ENCODE data around the gene CFLAR. TPM values are rescaled to one million over a fixed set of nuclear protein-coding genes. Genes with fewer than 3 reads are reported as not detected.
"Not testable (repeated sequence)": the region's sequence is repeated elsewhere in the genome, so short reads cannot be mapped to it uniquely, and the experiment has no call there.

Gene CFLAR
- total RNA-seq, 3 donors from 2014 or later (not counting 1 experiment from before 2014, with no cell fraction given) = 415 to 542 (median 445) TPM

GRCh38 chr2:201180010-201180409 lies 64.0 kb downstream of the CFLAR start:
- Histone ChIP-seq H3K9me3 (ENCODE audit: control insufficient read depth, insufficient read depth, low read length) (no peaks in the 10 kb centered on the region), H3K4me1 (ENCODE audit: control insufficient read depth, insufficient read depth, low read length) (peaks cover 29% of the 10 kb centered on the region), H3K36me3 (ENCODE audit: control insufficient read depth, insufficient read depth, low read length) (no peaks in the 10 kb centered on the region), H3K27me3 (ENCODE audit: control insufficient read depth, insufficient read depth, low read length) (no peaks in the 10 kb centered on the region), H3K4me3 (ENCODE audit: low read length) (no peak overlapping the region), H3K27ac (ENCODE audit: low read length) (no peak overlapping the region)
- TF ChIP-seq CTCF (IDR thresholded peaks at IDR 0.05) = no peak
- WGBS (ENCODE audit: insufficient coverage) = 63% methylated on average over 2 of the region's 3 CpGs
- DNase-seq (no peak), ATAC-seq (no peak)
- Mint-ChIP-seq H3K27ac (peak overlapping the region in 1 of 2 donors; percentile 66), H3K27me3 (ENCODE audit: low read depth in 2 of 2) (no peaks in the 10 kb centered on the region), H3K9me3 (no peaks in the 10 kb centered on the region), H3K4me1 (peaks cover 38 to 50% of the 10 kb centered on the region in 2 donors), H3K4me3 (no peak overlapping the region), H3K36me3 (no peaks in the 10 kb centered on the region)
- intact Hi-C loops (cut with micrococcal nuclease) = loop anchor here (5.0 kb wide), 3 partner anchors 108 to 368 kb away; partner anchors contain the start of genes BZW1, HYCC2, NDUFB3 and NIF3L1

- Histone ChIP-seq H3K4me3 (ENCODE audit: low read length) (peak within 1 kb of the TSS; percentile 59), H3K27me3 (ENCODE audit: control insufficient read depth, insufficient read depth, low read length) (no peaks in the 10 kb centered on the region), H3K36me3 (ENCODE audit: control insufficient read depth, insufficient read depth, low read length) (peaks cover 15% of the 10 kb centered on the region), H3K4me1 (ENCODE audit: control insufficient read depth, insufficient read depth, low read length) (peaks cover 28% of the 10 kb centered on the region), H3K27ac (ENCODE audit: low read length) (peak within 1 kb of the TSS; percentile 72), H3K9me3 (ENCODE audit: control insufficient read depth, insufficient read depth, low read length) (no peaks in the 10 kb centered on the region)
- peak in 1 of 2 donors; percentile 87 for DNase-seq
- intact Hi-C loops (cut with micrococcal nuclease) = loop anchor here (1.0 to 5.0 kb wide), 5 partner anchors 29 to 371 kb away; partner anchors contain the start of genes BZW1, HYCC2, NDUFB3 and NIF3L1
- ATAC-seq = peak; percentile 75 to 83 (median 79)
- no peaks in the 10 kb centered on the region for H3K36me3 Mint-ChIP-seq
- 17% methylated on average over 11 of the region's 11 CpGs for WGBS (ENCODE audit: insufficient coverage)
- peak within 1 kb of the TSS; percentile 97 for H3K4me3 Mint-ChIP-seq
- no peaks in the 10 kb centered on the region for H3K9me3 Mint-ChIP-seq
- peak; percentile 57 for TF ChIP-seq CTCF (IDR thresholded peaks at IDR 0.05)
- H3K4me1 Mint-ChIP-seq = peaks cover 51 to 52% of the 10 kb centered on the region in 2 donors
- H3K27ac Mint-ChIP-seq = peak within 1 kb of the TSS; percentile 97 to 98
- no peaks in the 10 kb centered on the region for H3K27me3 Mint-ChIP-seq (ENCODE audit: low read depth in 2 of 2)
Observed at GRCh38 chr2:201182650-201183364, 66.8 kb downstream of the CFLAR start, which contains the start of gene CASP10. Gene CASP10 (plus strand): TSS chr2:201183141. CDS start chr2:201185778, 2,637 bp downstream.

DNA sequence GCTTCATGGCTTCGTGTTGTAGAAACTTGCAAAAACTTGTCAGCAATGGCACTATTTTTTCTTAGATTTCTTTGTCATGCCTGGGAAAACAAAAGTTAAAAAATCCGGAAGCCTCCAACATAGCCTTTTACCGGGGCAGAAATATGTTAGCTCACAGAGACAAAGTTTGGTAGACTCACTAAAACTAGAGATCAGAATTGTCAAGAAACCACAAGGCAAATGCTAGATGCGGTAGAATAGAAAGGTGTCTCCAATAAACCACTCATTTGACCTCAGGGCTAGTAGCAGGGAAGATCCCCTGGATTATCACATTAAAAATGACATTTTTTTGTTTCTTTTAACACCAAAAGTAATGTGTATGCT lies 67.4 kb downstream of the CFLAR start:
- H3K9me3 Mint-ChIP-seq = no peaks in the 10 kb centered on the region
- no peaks in the 10 kb centered on the region for H3K36me3 Mint-ChIP-seq
- no peaks in the 10 kb centered on the region for H3K27me3 Mint-ChIP-seq (ENCODE audit: low read depth in 2 of 2)
- TF ChIP-seq CTCF (IDR thresholded peaks at IDR 0.05) = no peak
- peak overlapping the region; percentile 97 for H3K4me3 Mint-ChIP-seq
- intact Hi-C loops (cut with micrococcal nuclease) = loop anchor here (1.0 to 5.0 kb wide), 5 partner anchors 29 to 371 kb away; partner anchors contain the start of genes BZW1, HYCC2, NDUFB3 and NIF3L1
- H3K27me3 ChIP-seq (ENCODE audit: control insufficient read depth, insufficient read depth, low read length) = no peaks in the 10 kb centered on the region
- DNase-seq (peak in 1 of 2 donors; percentile 43), ATAC-seq (peak; percentile 32 to 46 (median 38))
- peak overlapping the region; percentile 97 to 98 for H3K27ac Mint-ChIP-seq
- H3K4me3 ChIP-seq (ENCODE audit: low read length) = peak overlapping the region; percentile 59
- H3K9me3 ChIP-seq (ENCODE audit: control insufficient read depth, insufficient read depth, low read length) = no peaks in the 10 kb centered on the region
- peak overlapping the region; percentile 72 for H3K27ac ChIP-seq (ENCODE audit: low read length)
- H3K4me1 ChIP-seq (ENCODE audit: control insufficient read depth, insufficient read depth, low read length) = peaks cover 31% of the 10 kb centered on the region
- WGBS (ENCODE audit: insufficient coverage) = 1% methylated on average over 3 of the region's 4 CpGs
- peaks cover 56 to 58% of the 10 kb centered on the region in 2 donors for H3K4me1 Mint-ChIP-seq
- peaks cover 17% of the 10 kb centered on the region for H3K36me3 ChIP-seq (ENCODE audit: control insufficient read depth, insufficient read depth, low read length)

DNA sequence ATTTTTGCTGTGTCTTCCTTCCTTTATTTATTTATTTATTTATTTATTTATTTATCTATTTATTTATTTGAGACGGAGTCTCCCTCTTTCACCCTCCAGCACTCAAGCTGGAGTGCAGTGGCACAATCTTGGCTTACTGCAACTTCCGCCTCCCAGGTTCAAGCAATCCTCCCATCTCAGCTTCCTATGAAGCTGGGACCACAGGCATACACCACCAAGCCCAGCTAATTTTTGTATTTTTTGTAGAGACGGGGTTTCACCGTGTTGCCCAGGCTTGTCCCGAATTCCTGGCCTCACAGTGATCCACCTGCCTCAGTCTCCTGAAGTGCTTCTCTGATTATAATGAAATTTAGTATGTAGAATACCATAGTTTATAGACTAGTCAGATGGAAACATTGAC lies 67.9 kb downstream of the CFLAR start:
- peaks cover 21% of the 10 kb centered on the region for H3K36me3 ChIP-seq (ENCODE audit: control insufficient read depth, insufficient read depth, low read length)
- not testable (repeated sequence) for H3K27me3 ChIP-seq (ENCODE audit: control insufficient read depth, insufficient read depth, low read length); H3K9me3 ChIP-seq (ENCODE audit: control insufficient read depth, insufficient read depth, low read length); H3K9me3 Mint-ChIP-seq; H3K27me3 Mint-ChIP-seq (ENCODE audit: low read depth in 2 of 2); H3K36me3 Mint-ChIP-seq
- Mint-ChIP-seq H3K4me1 (peaks cover 60 to 61% of the 10 kb centered on the region in 2 donors), H3K4me3 (peak overlapping the region; percentile 97), H3K27ac (peak overlapping the region; percentile 97 to 98)
- 10% methylated on average over 5 of the region's 5 CpGs for WGBS (ENCODE audit: insufficient coverage)
- peak in 1 of 2 donors; percentile 36 for DNase-seq
- H3K27ac ChIP-seq (ENCODE audit: low read length) = peak overlapping the region; percentile 72
- peak overlapping the region; percentile 59 for H3K4me3 ChIP-seq (ENCODE audit: low read length)
- peaks cover 34% of the 10 kb centered on the region for H3K4me1 ChIP-seq (ENCODE audit: control insufficient read depth, insufficient read depth, low read length)
- intact Hi-C loops (cut with micrococcal nuclease) = loop anchor here (1.0 to 5.0 kb wide), 6 partner anchors 10 to 372 kb away; partner anchors contain the start of genes BZW1, HYCC2, NDUFB3 and NIF3L1
- peak in 1 of 3 donors; percentile 19 for ATAC-seq

- H3K9me3 ChIP-seq (ENCODE audit: control insufficient read depth, insufficient read depth, low read length); H3K9me3 Mint-ChIP-seq; H3K27me3 ChIP-seq (ENCODE audit: control insufficient read depth, insufficient read depth, low read length); H3K27me3 Mint-ChIP-seq (ENCODE audit: low read depth in 2 of 2); H3K36me3 Mint-ChIP-seq; DNase-seq: not testable (repeated sequence)
- H3K27ac Mint-ChIP-seq = peak overlapping the region; percentile 97 to 98
- Histone ChIP-seq H3K36me3 (ENCODE audit: control insufficient read depth, insufficient read depth, low read length) (peaks cover 25% of the 10 kb centered on the region), H3K4me3 (ENCODE audit: low read length) (peak overlapping the region; percentile 59), H3K27ac (ENCODE audit: low read length) (peak overlapping the region; percentile 63), H3K4me1 (ENCODE audit: control insufficient read depth, insufficient read depth, low read length) (peaks cover 34% of the 10 kb centered on the region)
- H3K4me1 Mint-ChIP-seq = peaks cover 60 to 61% of the 10 kb centered on the region in 2 donors
- WGBS (ENCODE audit: insufficient coverage) = 19% methylated on average over 4 of the region's 6 CpGs
- ATAC-seq = peak in 1 of 3 donors; percentile 15
- peak overlapping the region; percentile 97 for H3K4me3 Mint-ChIP-seq
- intact Hi-C loops (cut with micrococcal nuclease) = loop anchor here (1.0 to 5.0 kb wide), 4 partner anchors 10 to 372 kb away; partner anchors contain the start of genes BZW1, HYCC2, NDUFB3 and NIF3L1
Observed at GRCh38 chr2:201184248-201184647, 68.3 kb downstream of the CFLAR start.

Measured in natural killer cell (primary cell).